ENCODE data around the gene LAPTM5. TPM values are rescaled to one million over a fixed set of nuclear protein-coding genes. Genes with fewer than 3 reads are reported as not detected.

LAPTM5 gene
- total and polyA plus RNA-seq, 10 donors, result 419 to 747 (median 577) TPM

GRCh38 chr1:30719406-30720270 is 37.9 kb downstream of the LAPTM5 start:
- peak overlapping the region; percentile 99 to 100 (median 100) for H3K27ac ChIP-seq

GRCh38 chr1:30718636-30719405 is 38.8 kb downstream of the LAPTM5 start:
- Histone ChIP-seq H3K27me3 (replicated peaks in 1 of 7) (no peaks in the 10 kb centered on the region), H3K4me1 (peaks cover 0 to 59% (median 36%) of the 10 kb centered on the region in 6 donors), H3K9me3 (peaks cover 0 to 12% (median 9%) of the 10 kb centered on the region in 8 donors), H3K4me3 (peak overlapping the region; percentile 49 to 74 (median 53)), H3K27ac (peak overlapping the region; percentile 99 to 100 (median 100)), H3K36me3 (peaks cover 0 to 26% (median 4%) of the 10 kb centered on the region in 6 donors)
- 0 to 1% (median 1%) methylated on average over 45 to 66 of the region's 66 CpGs for WGBS, 5 donors
- DNase-seq, result peak; percentile 97
- TF ChIP-seq POLR2AphosphoS5 (IDR thresholded peaks at IDR 0.05) (peak; percentile 98 to 99 (median 99)), CTCF (IDR thresholded peaks at IDR 0.05 in 8 of 11, conservative IDR thresholded peaks at IDR 0.05 in 3 of 11) (peak; percentile 97 to 100 (median 99)), POLR2A (IDR thresholded peaks at IDR 0.05) (peak; percentile 53 to 94 (median 90))
- intact Hi-C loops (cut with DNase I; ENCODE audit: low total_unique reads), result loop anchor here (2.0 to 10.0 kb wide), 2 partner anchors 60 to 1484 kb away; partner anchors contain the start of genes MECR and PTPRU

More at GRCh38 chr1:30719406-30720270, 37.9 kb downstream of the LAPTM5 start:
- DNase-seq, result no peak
- 28 to 42% (median 39%) methylated on average over 13 to 21 of the region's 21 CpGs for WGBS, 5 donors
- Histone ChIP-seq H3K4me3 (peak overlapping the region; percentile 49 to 74 (median 53)), H3K4me1 (peaks cover 0 to 67% (median 40%) of the 10 kb centered on the region in 6 donors), H3K9me3 (peaks cover 0 to 12% (median 9%) of the 10 kb centered on the region in 8 donors), H3K27me3 (replicated peaks in 1 of 7) (no peaks in the 10 kb centered on the region), H3K36me3 (peaks cover 0 to 34% (median 7%) of the 10 kb centered on the region in 6 donors)
- TF ChIP-seq POLR2AphosphoS5 (IDR thresholded peaks at IDR 0.05) (no peak), CTCF (IDR thresholded peaks at IDR 0.05 in 8 of 11, conservative IDR thresholded peaks at IDR 0.05 in 3 of 11) (peak in 1 of 11 experiments; percentile 6)
- intact Hi-C loops (cut with DNase I; ENCODE audit: low total_unique reads), result loop anchor here (2.0 to 10.0 kb wide), 3 partner anchors 59 to 1485 kb away; partner anchors contain the start of genes MECR and PTPRU

GRCh38 chr1:30718091-30718635 is 39.4 kb downstream of the LAPTM5 start:
- Histone ChIP-seq H3K27me3 (replicated peaks in 1 of 7) (no peaks in the 10 kb centered on the region), H3K4me3 (peak overlapping the region; percentile 25 to 74 (median 38))
- intact Hi-C loops (cut with DNase I; ENCODE audit: low total_unique reads), result loop anchor here (2.0 to 10.0 kb wide), 2 partner anchors 61 to 1483 kb away; partner anchors contain the start of genes MECR and PTPRU

More at GRCh38 chr1:30718091-30718635, 39.4 kb downstream of the LAPTM5 start:
- 0 to 2% (median 1%) methylated on average over 42 to 50 of the region's 50 CpGs for WGBS, 5 donors
- TF ChIP-seq POLR2A (IDR thresholded peaks at IDR 0.05) (no peak), POLR2AphosphoS5 (IDR thresholded peaks at IDR 0.05) (peak in 1 of 3 donors; percentile 62), CTCF (IDR thresholded peaks at IDR 0.05 in 8 of 11, conservative IDR thresholded peaks at IDR 0.05 in 3 of 11) (peak in 1 of 11 experiments; percentile 5)
- peak overlapping the region in 7 of 8 donors; percentile 78 to 100 (median 99) for H3K27ac ChIP-seq
- H3K9me3 ChIP-seq, result peaks cover 0 to 12% (median 9%) of the 10 kb centered on the region in 8 donors
- peaks cover 0 to 20% (median 3%) of the 10 kb centered on the region in 6 donors for H3K36me3 ChIP-seq
- DNase-seq, result peak; percentile 100
- H3K4me1 ChIP-seq, result peaks cover 0 to 52% (median 31%) of the 10 kb centered on the region in 6 donors

Measured in spleen (tissue), 11 donors.